HepG2 (cell line): ENCODE results near the gene ZNF396.

ENCODE experiments used
- CTCF ChIP-seq: sonication (generic); formaldehyde crosslinking; IDR thresholded peaks from 2 replicates; pipeline ENCODE4 v1.5.0; 2020; ENCODE audit warnings: mild to moderate bottlenecking, missing genetic modification reagents, moderate library complexity
- FOXA1 ChIP-seq, 2 experiments: fragments of 450-650 bp in 1 of 2; sonication (generic) in 1 of 2; formaldehyde crosslinking in 1 of 2; IDR thresholded peaks; 2 replicates each; pipeline versions ENCODE4 v1.4.0 to v1.6.1; 2016 to 2020; ENCODE audit warnings: missing genetic modification reagents in 1 of 2
- NRL ChIP-seq: sonication (generic); formaldehyde crosslinking; IDR thresholded peaks from 2 replicates; pipeline ENCODE4 v1.5.0; 2020; ENCODE audit warnings: missing genetic modification reagents, mild to moderate bottlenecking, moderate library complexity, borderline replicate concordance
- PREB ChIP-seq: sonication (generic); formaldehyde crosslinking; IDR thresholded peaks from 2 replicates; pipeline ENCODE4 v1.4.0; 2020; ENCODE audit warnings: missing genetic modification reagents
- RFX3 ChIP-seq: IDR thresholded peaks from 2 replicates; pipeline ENCODE4 v1.6.1; 2016; ENCODE audit warnings: missing biosample characterization, missing genetic modification reagents
- SALL2 ChIP-seq: sonication (generic); formaldehyde crosslinking; IDR thresholded peaks from 2 replicates; pipeline ENCODE4 v1.8.1; 2023; ENCODE audit warnings: mild to moderate bottlenecking, missing genetic modification reagents, inconsistent platforms
- SNAPC5 ChIP-seq: sonication (generic); formaldehyde crosslinking; IDR thresholded peaks from 2 replicates; pipeline ENCODE4 v1.8.1; 2023; ENCODE audit warnings: mild to moderate bottlenecking, missing genetic modification reagents, borderline replicate concordance
- ZNF10 ChIP-seq: sonication (generic); formaldehyde crosslinking; IDR thresholded peaks from 2 replicates; pipeline ENCODE4 v1.4.0; 2020; ENCODE audit warnings: mild to moderate bottlenecking, low read depth, missing genetic modification reagents, borderline replicate concordance
- ZNF121 ChIP-seq: sonication (generic); formaldehyde crosslinking; IDR thresholded peaks from 2 replicates; pipeline ENCODE4 v1.5.0; 2020; ENCODE audit warnings: mild to moderate bottlenecking, missing genetic modification reagents
- ZNF253 ChIP-seq: sonication (generic); formaldehyde crosslinking; IDR thresholded peaks from 2 replicates; pipeline ENCODE4 v1.8.0; 2022; ENCODE audit warnings: mild to moderate bottlenecking, missing genetic modification reagents, borderline replicate concordance
- ZNF513 ChIP-seq: sonication (generic); formaldehyde crosslinking; conservative IDR thresholded peaks from 2 replicates; pipeline ENCODE4 v1.5.0; 2020; ENCODE audit warnings: missing genetic modification reagents
- ZNF792 ChIP-seq: IDR thresholded peaks from 2 replicates; pipeline ENCODE4 v1.6.1; 2016

- TF ChIP-seq SNAPC5 (no peak), PREB (CRISPR knock-in tag) (no peak), ZNF253 (no peak), ZNF792 (CRISPR knock-in tag) (no peak), ZNF121 (CRISPR knock-in tag) (no peak), FOXA1 (IDR thresholded peaks at IDR 0.05) (no peak), FOXA1 (CRISPR knock-in tag; IDR thresholded peaks at IDR 0.05) (no peak), ZNF513 (CRISPR knock-in tag) (no peak), SALL2 (CRISPR knock-in tag) (no peak), NRL (CRISPR knock-in tag) (no peak), RFX3 (CRISPR knock-in tag) (no peak), ZNF10 (CRISPR knock-in tag) (no peak), CTCF (no peak)
Measured at GRCh38 chr18:35374708-35375107, 2.4 kb downstream of the ZNF396 start.
